ENCODE data around the gene TATDN2.
"Not testable (repeated sequence)": the region's sequence is repeated elsewhere in the genome, so short reads cannot be mapped to it uniquely, and the experiment has no call there.

Gene TATDN2

DNA sequence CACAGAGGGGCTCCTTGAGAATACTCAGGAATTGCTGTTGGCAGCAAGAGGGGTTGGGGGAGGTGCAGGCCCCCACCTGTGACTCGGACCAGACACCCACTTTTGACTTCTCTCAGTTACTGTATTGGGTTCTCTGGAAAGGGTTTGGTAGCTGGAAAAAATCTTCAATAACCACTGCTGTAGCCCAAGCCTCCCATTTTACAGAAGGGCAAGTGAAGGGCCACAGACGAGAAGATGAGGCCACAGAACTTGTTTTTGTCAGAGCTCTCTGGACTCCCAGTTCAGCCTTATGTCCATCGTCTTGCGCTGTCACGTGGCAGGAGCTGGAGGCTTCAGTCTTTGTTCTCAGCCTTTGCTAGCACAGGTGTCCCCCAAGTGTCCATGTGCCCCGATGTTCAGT is 12.7 kb upstream of the TATDN2 start:
- DNase-seq, result no peak

DNA sequence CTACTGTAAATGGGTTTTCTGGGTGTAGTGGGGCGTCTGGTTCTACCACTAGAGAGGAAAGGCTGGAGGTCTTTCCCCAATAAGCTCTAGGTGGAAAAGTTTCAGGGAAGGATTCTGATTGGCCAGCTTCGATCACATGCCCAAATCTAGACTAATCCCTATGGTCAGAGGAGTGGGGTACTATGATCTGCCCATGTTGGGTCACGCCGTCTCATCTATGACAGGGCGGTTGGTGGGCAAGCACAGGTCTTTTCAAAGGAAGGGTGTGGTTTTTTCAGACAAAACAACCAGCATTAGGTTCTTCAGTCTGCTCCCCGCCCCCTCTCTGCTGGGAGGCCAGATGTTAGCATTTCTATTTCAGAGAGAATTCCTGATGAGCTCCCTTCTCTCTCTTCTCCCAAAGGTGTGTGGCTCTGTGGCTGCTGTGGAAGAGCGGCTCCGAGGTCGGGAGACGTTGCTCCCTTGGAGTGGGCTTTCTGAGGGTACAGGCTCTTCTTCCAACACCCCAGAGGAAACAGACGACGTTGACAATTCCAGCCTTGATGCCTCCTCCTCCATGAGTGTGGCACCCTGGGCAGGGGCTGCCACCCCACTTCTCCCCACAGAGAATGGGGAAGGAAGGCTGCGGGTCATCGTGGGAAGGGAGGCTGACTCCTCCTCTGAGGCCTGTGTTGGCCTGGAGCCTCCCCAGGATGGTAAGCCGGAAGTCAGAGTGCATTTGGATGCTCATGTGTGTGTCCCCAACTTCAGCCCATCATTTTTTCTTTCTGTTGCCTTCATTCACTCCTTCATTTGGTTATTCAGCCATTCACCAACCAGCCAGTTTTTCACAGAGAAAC is 9.7 kb upstream of the TATDN2 start:
- peak; percentile 37 for DNase-seq

DNA sequence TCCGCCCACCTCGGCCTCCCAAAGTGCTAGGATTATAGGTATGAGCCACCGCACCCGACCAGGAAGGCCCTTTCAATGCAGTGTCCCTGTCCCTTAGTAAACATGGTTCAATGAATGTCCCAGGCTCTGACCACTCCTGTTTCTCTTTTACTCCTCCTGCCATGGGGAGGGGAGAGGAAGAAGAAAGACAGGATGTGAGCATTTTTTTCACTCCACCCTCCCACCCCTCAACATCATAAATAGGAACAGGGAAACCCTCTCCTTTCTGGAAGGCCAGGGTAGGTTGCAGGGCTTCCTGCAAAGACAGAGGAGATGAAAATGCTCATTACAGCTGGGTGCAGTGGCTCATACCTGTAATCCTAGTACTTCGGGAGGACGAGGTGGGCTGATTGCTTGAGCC is 7.5 kb upstream of the TATDN2 start:
- DNase-seq, result no peak

DNA sequence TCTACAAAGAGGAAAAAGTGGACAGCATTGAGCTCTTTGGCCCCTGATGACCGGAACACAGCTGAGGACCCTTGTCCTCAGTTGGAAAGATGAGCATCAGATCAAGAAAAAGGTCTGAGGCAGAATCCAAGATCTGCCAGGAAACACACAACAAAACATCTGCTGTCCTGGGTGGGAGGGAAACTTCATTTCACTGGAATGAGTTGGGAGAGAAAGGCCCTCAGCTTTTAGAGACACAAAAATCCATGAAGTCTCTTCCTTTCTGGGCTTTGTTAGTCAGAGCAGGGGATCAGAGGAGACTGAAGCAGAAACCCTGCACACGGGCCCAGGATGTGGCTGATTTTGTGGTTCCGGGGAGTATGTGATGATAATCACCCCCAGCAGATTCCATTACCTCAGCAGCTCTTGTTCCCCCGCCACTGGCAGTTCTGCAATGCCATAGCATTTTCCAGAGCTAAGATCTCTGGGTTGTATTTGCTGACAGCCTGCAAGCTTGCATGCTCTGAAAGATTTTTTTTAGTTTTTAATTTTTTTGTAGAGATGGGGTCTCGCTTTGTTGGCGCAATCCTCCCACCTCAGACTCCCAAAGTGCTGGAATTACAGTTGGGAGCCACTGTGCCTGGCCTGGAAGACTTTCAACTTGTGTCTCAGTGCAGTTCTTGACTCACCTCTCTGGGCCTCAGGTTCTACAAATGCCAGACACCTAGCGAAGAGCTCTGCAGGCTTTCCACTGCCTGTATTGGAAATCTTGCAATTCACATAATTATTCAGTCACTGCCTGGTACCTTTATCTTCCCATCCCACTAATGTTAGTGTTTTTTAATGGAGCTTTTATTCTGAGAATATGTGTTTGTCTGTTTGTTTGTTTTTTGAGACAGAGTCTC is 5.8 kb upstream of the TATDN2 start:
- peak; percentile 89 for DNase-seq

DNA sequence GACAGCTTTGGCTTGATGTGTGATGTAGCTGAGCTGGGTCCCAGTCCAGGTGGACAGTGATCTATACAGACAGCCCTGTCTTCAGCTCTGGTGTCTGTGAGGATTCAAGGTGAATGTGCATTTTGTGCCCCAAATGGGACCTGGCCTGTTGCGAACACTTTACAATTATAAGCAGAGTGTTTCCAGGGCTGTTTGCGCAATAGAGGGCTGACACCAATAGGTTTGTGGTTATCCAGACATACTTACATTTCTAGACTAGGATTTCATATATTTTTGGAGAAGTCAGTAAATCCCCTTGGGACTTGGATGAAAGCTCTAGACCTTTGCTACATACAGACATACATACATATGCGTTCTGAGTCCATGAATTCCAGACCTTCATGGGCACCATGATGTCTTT is 4.2 kb upstream of the TATDN2 start:
- DNase-seq, result no peak

DNA sequence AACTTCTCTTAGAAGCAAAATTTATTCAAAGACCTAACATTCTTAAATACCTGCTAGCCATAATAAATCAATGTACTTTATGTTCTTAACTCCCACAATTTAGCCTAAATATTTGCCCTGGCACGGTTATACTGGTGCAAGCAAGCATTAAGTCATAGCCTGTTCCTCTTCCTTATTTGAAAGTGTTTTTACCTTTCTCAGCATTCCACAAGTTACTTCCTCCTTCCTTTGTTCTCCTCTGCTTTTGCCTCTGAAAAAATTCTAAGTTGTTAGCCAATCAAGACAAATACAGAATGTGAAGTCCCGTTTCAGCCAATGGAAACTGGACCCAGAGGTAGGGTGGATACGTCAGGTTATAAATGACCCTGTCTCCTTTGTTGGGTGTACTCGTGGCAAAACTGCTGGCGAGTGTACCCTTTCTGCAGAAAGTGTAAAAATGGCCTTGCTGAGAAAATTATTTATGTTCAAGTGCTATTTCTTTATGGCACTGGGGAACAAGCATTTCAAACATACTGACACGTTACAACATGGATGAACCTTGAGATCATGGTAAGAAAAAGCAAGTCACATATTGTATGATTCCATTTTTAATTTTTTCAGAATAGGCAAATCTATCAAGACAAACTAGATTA is 3.1 kb upstream of the TATDN2 start:
- no peak for DNase-seq

DNA sequence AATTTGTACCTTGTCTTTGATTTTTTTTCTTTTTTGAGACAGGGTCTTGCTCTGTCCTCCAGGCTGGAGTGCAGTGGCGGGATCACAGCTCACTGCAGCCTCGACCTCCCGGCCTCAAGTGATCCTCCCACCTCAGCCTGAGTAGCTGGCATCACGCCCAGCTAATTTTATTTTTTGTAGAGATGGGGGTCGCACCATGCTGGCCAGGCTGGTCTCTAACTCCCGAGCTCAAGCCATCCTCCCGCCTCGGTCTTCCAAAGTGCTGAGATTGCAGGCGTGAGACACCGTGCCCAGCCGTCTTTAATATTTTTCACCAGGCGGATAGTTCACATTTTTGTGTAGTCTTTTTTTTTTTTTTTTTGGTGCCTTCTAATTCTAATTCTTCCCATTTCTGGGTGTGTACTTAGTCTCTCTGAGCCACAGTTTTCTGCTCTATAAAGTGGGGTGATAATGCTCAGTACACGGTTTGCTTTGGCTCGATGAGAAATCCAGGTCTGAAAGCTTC is 528 bp upstream of the TATDN2 start:
- no peak for DNase-seq

DNA sequence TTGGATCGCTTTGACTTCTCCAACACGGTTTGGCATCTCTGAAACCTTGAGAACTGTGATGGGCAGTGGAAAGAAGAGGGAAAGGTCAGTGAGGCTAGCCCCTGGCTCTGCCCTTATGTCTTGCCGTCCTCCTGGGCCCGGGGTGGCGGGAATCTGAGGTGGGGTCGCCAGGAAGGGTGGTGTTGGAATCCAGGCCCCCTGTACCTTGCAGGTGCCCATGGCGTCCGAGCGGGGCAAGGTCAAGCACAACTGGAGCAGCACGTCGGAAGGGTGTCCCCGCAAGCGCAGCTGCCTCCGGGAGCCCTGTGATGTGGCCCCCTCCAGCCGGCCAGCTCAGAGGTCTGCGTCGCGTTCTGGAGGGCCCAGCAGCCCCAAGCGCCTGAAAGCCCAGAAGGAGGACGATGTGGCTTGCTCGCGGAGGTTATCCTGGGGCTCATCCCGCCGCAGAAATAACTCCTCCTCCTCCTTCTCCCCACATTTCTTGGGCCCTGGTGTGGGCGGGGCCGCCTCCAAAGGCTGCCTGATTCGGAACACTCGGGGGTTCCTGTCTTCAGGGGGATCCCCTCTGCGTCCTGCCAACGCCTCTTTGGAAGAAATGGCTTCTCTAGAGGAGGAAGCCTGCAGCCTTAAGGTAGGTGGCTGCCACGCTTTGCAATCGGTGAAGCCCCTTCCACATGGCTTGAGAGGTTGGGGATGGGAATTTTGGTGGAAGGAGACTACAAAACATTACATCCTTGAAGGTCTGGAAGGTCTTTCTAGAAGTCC is 907 bp downstream of the TATDN2 start:
- peak; percentile 84 for DNase-seq

DNA sequence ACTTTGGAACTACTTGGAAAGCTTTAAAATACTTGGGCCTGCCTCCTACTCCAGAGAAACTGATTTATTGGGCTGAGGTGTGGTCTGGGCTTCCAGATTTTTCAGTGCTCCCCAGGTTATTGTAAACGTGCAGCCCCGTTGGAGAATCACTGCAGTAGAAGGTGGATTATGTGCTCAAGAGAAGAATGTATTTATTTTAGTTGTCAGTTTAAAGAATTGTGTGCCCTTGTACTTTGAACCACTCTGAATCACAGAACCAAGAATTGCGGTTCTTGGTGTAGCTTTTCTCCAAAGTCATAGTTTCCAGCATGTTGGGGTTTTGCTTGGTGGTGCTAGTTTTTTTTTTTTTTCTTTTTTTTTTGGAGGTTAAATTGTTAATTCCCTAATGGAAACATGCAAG is 1.6 kb downstream of the TATDN2 start:
- peak; percentile 49 for DNase-seq

DNA sequence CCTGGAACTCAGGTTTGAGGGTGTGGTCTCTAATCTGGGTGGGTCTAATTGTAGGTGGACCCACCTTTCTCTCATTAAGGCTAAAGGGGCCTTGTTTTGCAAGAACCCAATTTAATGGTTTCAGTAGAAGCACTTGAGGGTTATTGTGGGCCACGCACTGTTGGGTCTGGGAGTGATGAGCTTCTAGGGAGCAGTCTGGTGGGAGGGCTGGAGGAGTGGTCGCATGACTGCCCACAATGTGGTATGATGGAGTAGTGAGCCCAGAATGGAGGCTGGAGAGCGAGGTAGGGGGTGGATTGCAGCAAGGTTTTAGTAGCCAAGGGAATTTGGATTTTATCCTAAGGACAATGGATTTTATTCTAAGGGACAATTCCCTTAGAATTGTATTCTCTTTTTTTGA is 2.7 kb downstream of the TATDN2 start:
- no peak for DNase-seq

DNA sequence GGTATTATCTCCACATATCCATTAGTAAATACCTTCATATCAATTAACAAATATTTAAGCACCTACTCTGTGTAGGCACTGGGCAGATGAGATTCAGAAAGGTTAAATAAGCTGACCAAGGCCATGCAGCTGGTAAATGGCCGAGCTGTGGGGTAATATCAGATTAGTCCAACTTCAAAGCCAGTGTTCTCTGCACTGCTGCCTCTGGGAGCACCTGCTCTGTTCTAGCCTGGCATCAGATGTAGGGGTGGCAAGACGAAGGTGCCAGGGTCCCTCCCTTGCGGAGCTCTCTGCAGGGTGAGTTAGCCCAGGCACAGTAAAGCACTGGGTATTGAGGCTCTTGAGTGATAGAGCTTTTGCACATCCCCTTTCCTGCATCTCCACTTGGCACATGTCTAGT is 5.5 kb downstream of the TATDN2 start:
- no peak for DNase-seq

DNA sequence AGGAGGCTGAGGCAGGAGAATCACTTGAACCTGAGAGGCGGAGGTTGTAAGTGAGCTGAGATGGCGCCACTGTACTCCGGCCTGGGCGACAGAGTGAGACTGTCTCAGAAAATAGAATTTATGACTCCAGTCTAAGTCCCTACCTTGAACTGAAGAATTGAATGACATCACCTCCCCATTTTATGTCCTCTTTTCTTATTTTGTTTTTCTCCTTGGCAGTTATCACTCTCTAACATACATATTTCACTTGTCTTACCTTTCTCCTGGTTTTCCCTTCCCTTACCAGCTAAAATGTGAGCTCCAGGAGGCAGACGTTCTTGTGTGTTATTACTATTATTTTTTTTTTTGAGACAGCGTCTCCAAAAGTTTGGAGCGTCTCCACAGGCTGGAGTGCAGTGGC is 7.6 kb downstream of the TATDN2 start:
- DNase-seq, result no peak

DNA sequence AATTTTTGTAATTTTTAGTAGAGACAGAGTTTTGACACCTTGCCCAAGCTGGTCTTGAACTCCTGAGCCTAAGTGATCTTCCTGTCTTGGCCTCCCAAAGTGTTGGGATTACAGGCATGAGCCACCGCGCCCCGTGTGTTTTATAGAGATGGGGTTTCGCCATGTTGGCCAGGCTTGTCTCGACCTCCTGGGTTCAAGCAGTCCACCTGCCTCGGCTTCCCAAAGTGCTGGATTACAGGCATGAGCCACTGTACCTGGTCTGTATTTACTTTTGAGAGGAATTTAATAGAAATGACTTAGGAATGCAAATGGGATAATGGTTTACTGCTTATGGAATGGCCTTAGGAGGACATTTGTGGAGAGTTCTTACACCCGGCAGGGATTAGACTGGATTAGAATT is 10.8 kb downstream of the TATDN2 start:
- DNase-seq, result no peak

DNA sequence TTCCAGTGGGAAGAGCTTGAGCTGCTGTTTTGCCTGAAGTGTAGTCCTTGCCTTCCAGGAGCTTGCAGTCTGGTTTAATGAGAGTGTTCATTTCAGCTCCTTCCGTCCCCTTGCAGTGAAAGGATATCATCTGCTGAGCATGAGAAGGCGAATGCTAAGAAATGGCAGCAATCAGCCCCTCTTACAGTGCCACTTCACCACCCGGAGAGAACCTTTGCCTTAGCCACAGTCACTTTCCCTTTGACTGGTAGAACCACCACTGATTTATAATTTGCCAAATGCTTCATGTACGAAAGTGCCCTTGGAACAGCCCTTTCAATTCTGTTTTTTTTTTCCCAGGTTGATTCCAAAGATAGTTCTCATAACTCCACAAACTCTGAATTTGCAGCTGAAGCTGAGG is 11.5 kb downstream of the TATDN2 start:
- peak; percentile 48 for DNase-seq

DNA sequence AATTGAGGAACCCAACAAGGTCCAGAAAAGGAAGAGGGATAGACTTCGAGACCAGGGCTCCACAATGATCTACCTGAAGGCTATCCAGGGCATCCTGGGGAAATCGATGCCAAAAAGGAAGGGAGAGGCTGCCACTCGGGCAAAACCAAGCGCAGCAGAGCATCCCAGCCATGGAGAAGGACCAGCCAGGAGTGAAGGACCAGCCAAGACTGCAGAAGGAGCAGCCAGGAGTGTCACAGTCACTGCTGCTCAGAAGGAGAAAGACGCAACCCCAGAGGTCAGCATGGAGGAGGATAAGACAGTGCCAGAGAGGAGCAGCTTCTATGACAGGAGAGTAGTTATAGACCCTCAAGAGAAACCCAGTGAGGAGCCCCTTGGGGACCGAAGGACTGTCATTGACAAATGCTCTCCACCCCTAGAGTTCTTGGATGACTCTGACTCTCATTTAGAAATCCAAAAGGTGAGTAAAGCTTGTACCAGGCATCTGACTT is 12.0 kb downstream of the TATDN2 start:
- DNase-seq, result no peak

DNA sequence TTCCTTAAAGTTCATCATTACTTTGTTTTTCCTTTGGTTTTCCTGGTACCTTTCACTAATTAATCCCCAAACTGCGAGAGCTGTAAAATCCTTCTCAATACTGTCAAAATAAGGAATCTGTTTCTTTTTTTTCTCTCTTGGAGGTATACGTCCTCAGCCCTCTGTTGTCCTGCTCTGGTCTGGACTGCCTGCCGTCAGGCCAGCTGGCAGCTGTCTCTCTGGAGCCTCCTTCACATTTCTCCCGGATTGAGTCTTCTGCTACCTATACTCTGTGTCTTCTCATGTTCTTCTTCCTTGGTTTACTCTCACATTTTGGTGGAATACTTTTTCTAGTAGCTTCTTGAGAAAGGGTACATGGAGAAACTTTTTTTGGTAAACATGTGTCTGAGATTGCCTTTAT is 13.8 kb downstream of the TATDN2 start:
- no peak for DNase-seq

DNA sequence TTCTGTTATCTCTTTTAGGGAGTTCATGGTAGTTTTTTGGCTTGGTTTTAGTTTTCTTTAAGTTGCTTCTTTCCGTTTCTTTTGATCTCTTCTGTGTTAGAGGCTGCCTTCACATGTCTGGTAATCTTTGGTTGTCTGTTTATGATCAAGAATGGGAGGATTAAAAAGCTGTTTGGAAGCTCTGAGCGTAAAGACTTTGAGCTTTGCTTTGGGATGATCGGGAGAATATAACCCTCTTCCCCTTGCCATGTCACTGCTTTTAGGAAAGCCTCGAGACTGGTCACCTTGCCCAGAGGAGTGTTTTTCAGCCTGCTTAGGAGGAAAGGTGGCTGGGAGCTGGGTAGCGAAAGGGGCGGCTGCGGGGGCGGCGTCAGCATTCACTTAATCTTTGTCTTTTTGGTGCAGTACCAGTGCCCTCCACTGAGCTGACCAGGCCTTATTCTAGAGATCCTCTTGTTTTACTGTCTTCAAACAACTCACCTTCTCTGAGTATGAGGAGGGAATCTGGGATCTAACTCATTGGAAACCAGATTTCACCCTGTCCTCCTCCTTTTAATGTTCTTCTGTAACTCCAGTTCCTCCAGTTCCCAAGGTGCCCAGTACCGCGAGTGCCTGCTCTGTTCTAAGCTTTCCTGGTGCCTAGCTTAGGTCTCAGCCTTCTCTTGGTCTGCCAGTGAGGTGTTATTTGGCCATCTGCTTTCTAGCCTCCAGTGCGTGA is 15.5 kb downstream of the TATDN2 start:
- peak; percentile 66 for DNase-seq

DNA sequence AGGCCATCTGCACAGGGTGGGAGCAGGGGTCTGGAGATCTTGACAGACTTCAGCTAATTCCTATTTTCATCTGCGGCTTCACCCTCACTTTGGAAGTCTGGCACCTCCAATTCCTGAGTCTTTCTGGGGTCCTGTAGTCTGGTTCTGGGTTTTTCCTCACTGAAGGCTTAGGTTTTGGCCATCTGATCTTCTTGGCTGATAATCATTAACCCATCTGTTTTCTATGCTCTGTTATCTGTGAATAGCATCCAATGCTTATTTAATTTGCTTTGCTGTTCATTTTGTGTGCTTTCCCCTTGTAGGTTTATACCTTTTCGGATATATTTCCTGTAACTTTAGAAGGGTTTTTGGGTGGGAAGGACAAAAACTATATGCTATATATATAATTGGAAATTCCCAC is 17.6 kb downstream of the TATDN2 start:
- DNase-seq, result no peak

DNA sequence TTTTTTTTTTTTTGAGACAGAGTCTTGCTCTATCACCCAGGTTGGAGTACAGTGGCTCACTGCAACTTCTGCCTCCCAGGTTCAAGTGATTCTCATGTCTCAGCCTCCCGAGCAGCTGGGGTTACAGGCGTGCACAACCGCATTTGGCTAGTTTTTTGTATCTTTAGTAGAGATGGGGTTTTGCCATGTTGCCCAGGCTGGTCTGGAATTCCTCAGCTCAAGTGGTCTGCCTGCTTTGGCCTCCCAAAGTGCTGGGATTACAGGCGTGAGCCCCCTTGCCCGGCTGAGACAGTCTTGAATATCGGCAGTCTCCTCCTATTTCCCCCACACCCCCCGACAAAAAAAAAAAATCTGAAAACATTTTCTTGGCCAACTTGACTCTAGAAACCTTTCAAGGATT is 18.7 kb downstream of the TATDN2 start:
- DNase-seq, result not testable (repeated sequence)

DNA sequence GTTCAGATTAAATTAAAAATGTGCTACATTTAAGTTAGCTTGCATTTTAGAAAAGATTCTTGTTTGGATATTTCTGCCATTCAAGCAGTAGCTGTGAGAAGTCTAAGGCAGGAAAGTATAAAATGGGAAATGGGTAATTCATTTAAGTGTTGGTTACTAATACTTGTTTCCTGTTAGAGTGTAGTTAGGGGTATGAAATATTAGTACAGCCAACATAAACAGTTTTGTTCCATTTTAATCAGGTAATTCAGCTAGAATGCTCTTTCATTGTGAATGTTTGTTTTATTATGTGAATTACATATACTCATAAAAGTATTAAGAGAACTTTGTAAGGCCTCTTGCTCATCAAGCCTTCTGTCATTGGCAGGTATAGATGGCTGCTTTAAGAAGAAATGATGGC is 19.9 kb downstream of the TATDN2 start:
- no peak for DNase-seq

DNA sequence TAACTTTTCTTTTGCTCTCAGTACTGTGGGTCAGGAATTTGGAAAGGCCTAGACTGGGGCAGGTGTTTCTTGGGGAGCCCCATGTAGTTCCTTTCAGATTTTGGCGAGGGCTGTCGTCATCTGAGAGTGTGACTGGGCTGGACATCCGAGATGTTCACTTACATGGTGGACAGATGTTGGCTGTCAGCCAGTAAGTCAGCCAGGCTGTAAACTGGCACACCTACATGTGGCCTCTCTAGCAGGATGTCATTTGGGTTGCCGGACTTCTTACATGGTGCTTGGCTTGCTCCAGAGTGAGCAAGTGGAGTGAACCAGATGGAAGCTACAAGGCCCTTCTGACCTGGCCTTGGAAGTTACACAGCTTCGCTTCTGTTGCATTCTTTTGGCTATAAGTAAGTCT is 20.7 kb downstream of the TATDN2 start:
- no peak for DNase-seq

DNA sequence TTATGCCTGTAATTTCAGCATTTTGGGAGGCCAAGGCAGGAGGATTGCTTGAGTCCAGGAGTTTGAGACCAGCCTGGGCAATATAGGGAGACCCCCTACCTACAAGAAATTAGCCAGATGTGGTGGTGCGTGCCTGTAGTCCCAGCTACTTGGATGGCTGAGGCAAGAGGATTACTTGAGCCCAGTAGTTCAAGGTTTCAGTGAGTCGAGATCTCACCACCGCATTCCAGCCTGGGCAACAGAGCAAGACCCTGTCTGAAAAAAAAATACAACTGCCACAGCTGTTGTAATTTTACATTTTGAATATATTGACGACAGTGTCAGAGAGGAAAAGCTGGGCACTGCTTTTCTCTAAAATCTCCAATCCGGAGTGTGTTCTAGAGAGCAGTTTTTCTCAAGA is 21.2 kb downstream of the TATDN2 start:
- no peak for DNase-seq
